ENCODE results near the gene MYO15A.

GRCh38 chr17:18124345-18125126, 16.0 kb downstream of the MYO15A start:
- TF ChIP-seq CTCF (IDR thresholded peaks at IDR 0.05) (no peak), ZFX (IDR thresholded peaks at IDR 0.05; ENCODE audit: borderline replicate concordance) (no peak)

All from 22Rv1 (cell line).